ENCODE data around the gene SLC39A7. TPM values are rescaled to one million over a fixed set of nuclear protein-coding genes. Genes with fewer than 3 reads are reported as not detected.

SLC39A7 gene
- total RNA-seq, 4 donors from 2014 or later: 54.6 to 79.9 (median 66.4) TPM

DNA sequence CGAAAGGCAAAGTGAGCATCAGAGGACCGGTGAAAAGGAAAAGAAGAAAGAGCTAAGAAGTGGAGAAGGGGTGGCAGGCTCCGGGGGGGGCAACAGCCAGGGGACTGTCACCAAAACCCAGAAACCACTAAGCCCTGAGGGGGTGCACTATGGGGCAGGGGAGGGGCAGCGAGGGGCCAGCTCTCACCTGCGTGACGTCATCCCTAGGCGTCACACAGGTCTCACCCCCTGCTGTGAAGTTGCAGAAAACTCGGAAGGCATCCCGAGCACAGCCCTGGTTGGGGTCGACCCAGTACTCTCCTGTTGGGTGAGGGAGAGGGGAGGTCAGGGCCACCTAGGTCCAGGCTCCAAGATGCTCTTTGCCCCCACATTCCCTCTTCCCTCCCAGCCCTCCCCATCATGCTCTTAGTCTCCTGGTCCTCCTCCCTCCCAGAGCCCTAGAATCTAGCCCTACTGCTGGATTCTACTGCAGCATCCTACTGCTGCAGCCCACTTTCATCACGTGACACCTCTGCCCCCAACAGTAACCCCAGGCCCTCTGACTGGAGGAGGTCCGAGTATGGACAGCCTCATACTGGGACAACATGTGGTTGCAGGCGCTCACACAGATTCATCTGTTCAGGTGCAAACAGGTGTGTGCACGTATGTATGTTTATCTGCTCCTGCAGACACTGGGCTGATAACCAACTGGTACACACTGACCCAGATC is 35.8 kb upstream of the SLC39A7 start:
- no peak overlapping the region for H3K27ac ChIP-seq
- no peaks in the 10 kb centered on the region for H3K9me3 ChIP-seq
- no peaks in the 10 kb centered on the region for H3K36me3 ChIP-seq
- 64 to 69% methylated on average over 4 to 7 of the region's 14 CpGs for WGBS, 2 donors (ENCODE audit: low coverage in 1 of 2)
- no peak overlapping the region for H3K4me3 ChIP-seq
- no peak for ATAC-seq
- peaks cover 0 to 21% (median 12%) of the 10 kb centered on the region in 3 donors for H3K4me1 ChIP-seq
- TF ChIP-seq POLR2A (IDR thresholded peaks at IDR 0.05) (no peak), EP300 (IDR thresholded peaks at IDR 0.05) (no peak), POLR2AphosphoS5 (IDR thresholded peaks at IDR 0.05) (no peak)
- TF ChIP-seq, protein P1, sequence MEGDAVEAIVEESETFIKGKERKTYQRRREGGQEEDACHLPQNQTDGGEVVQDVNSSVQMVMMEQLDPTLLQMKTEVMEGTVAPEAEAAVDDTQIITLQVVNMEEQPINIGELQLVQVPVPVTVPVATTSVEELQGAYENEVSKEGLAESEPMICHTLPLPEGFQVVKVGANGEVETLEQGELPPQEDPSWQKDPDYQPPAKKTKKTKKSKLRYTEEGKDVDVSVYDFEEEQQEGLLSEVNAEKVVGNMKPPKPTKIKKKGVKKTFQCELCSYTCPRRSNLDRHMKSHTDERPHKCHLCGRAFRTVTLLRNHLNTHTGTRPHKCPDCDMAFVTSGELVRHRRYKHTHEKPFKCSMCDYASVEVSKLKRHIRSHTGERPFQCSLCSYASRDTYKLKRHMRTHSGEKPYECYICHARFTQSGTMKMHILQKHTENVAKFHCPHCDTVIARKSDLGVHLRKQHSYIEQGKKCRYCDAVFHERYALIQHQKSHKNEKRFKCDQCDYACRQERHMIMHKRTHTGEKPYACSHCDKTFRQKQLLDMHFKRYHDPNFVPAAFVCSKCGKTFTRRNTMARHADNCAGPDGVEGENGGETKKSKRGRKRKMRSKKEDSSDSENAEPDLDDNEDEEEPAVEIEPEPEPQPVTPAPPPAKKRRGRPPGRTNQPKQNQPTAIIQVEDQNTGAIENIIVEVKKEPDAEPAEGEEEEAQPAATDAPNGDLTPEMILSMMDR (IDR thresholded peaks at IDR 0.05): no peak
- no peaks in the 10 kb centered on the region for H3K27me3 ChIP-seq

DNA sequence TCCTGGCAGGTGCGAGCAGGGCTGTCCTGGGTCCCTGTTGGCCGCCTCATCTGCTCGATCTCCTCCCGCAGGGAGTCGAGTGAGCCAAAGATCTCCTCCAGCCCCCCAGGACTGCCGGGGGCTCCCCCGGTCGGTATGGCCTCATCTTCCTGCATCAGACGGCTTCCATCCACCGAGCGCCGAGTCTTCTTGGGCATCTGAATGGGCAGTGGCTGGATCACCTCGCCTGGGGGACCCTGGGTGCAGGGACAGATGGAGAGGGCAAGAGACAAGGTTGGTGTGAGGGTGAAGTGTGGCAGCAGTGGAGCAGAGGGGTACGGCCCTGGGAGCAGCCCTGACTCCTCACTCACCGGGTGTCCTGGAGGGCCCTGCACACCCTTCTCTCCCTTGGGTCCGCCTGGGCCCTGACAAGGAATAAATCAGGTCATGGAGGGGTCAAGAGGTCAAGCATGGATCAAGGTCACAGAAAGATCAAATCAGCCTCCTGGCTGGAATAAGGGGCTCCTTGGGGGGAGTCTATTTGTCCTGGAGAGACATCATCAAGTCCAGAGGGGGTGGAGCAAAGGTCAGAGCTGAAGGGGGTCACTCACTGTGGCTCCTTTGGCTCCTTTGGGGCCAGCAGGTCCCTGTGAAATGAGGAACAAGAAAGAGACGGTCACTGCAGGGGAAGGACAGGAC is 34.9 kb upstream of the SLC39A7 start:
- Histone ChIP-seq H3K36me3 (no peaks in the 10 kb centered on the region), H3K4me1 (peaks cover 0 to 16% (median 8%) of the 10 kb centered on the region in 3 donors), H3K4me3 (no peak overlapping the region), H3K27ac (no peak overlapping the region), H3K9me3 (no peaks in the 10 kb centered on the region), H3K27me3 (no peaks in the 10 kb centered on the region)
- TF ChIP-seq, protein P1 (IDR thresholded peaks at IDR 0.05): no peak
- TF ChIP-seq POLR2AphosphoS5 (IDR thresholded peaks at IDR 0.05): no peak
- TF ChIP-seq EP300 (IDR thresholded peaks at IDR 0.05): no peak
- TF ChIP-seq POLR2A (IDR thresholded peaks at IDR 0.05): no peak
- WGBS, 2 donors (ENCODE audit: low coverage in 1 of 2): 67% methylated on average over 3 of the region's 17 CpGs; no CpG with 5 or more reads in 1 of the 2 donors
- no peak for ATAC-seq

DNA sequence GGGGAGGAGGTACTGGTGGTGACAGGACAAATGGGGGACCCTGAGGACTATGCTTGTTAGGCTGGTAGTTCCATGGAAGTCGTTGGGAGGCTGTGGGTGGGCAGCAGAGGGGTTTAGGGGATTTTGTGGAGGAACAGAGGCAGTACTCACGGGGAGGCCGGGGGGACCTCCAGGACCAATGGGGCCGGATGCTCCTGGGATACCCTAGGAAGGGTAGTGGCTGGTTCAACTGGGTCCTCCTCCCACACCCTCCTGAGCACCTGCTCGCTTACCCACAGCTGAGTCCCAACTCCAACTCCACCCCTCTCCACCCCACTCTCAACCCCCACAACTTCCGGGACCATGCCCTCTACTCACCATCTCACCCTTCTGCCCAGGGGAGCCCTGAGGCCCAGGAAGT is 34.3 kb upstream of the SLC39A7 start:
- no peak for ATAC-seq
- Histone ChIP-seq H3K9me3 (no peaks in the 10 kb centered on the region), H3K4me3 (no peak overlapping the region), H3K27me3 (no peaks in the 10 kb centered on the region), H3K36me3 (no peaks in the 10 kb centered on the region), H3K4me1 (peaks cover 0 to 9% (median 3%) of the 10 kb centered on the region in 3 donors), H3K27ac (no peak overlapping the region)
- 73 to 100% methylated on average over 4 of the region's 6 CpGs for WGBS, 2 donors (ENCODE audit: low coverage in 1 of 2)
- no peak for TF ChIP-seq EP300 (IDR thresholded peaks at IDR 0.05)
- no peak for TF ChIP-seq POLR2A (IDR thresholded peaks at IDR 0.05)
- TF ChIP-seq, protein P1 (IDR thresholded peaks at IDR 0.05): no peak
- TF ChIP-seq POLR2AphosphoS5 (IDR thresholded peaks at IDR 0.05): no peak

DNA sequence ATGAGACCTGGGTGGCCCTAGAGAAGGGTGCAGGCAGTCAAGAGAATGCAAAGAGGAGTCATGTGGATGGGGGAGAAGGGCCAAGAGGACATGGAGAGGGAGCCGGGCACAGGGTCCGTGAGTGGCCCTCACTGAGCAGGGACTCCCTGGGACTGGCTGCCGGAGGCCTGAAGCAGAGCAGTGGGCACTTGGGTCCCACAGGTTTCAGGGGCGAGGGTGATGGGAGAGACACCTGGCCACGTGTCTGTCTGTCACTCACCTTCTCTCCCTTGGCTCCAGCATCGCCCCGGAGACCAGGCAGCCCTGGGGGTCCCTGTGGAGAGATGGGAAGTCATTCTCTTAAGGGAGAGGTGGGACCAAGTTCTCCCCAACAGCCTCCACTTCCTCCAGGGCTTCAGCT is 33.9 kb upstream of the SLC39A7 start:
- Histone ChIP-seq H3K27me3 (no peaks in the 10 kb centered on the region), H3K36me3 (no peaks in the 10 kb centered on the region), H3K9me3 (no peaks in the 10 kb centered on the region), H3K4me1 (peaks cover 0 to 5% (median 2%) of the 10 kb centered on the region in 3 donors), H3K27ac (no peak overlapping the region), H3K4me3 (no peak overlapping the region)
- no peak for ATAC-seq
- 80 to 100% methylated on average over 1 of the region's 7 CpGs for WGBS, 2 donors (ENCODE audit: low coverage in 1 of 2)
- no peak for TF ChIP-seq EP300 (IDR thresholded peaks at IDR 0.05)
- TF ChIP-seq POLR2A (IDR thresholded peaks at IDR 0.05): no peak
- TF ChIP-seq, protein P1 (IDR thresholded peaks at IDR 0.05): no peak
- no peak for TF ChIP-seq POLR2AphosphoS5 (IDR thresholded peaks at IDR 0.05)

Measured in gastroesophageal sphincter (tissue), 4 donors.